ENCODE measurements around the gene SPEG. TPM values are rescaled to one million over a fixed set of nuclear protein-coding genes. Genes with fewer than 3 reads are reported as not detected.

Gene SPEG
- total RNA-seq, 1 experiment from 2014 or later = 56.6 TPM

DNA sequence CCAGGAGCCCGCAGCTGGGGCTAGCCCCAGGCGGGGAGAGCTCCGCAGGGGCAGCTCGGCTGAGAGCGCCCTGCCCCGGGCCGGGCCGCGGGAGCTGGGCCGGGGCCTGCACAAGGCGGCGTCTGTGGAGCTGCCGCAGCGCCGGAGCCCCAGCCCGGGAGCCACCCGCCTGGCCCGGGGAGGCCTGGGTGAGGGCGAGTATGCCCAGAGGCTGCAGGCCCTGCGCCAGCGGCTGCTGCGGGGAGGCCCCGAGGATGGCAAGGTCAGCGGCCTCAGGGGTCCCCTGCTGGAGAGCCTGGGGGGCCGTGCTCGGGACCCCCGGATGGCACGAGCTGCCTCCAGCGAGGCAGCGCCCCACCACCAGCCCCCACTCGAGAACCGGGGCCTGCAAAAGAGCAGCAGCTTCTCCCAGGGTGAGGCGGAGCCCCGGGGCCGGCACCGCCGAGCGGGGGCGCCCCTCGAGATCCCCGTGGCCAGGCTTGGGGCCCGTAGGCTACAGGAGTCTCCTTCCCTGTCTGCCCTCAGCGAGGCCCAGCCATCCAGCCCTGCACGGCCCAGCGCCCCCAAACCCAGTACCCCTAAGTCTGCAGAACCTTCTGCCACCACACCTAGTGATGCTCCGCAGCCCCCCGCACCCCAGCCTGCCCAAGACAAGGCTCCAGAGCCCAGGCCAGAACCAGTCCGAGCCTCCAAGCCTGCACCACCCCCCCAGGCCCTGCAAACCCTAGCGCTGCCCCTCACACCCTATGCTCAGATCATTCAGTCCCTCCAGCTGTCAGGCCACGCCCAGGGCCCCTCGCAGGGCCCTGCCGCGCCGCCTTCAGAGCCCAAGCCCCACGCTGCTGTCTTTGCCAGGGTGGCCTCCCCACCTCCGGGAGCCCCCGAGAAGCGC, 49.1 kb downstream of the SPEG start:
- TF ChIP-seq RAD21 (IDR thresholded peaks at IDR 0.05; ENCODE audit: low read depth) (no peak), MAX (IDR thresholded peaks at IDR 0.05) (no peak), POLR2AphosphoS5 (IDR thresholded peaks at IDR 0.05; ENCODE audit: low read depth, low read length) (no peak), EZH2phosphoT487 (IDR thresholded peaks at IDR 0.05; ENCODE audit: borderline replicate concordance) (no peak), EZH2 (IDR thresholded peaks at IDR 0.05) (no peak), FOSL1 (IDR thresholded peaks at IDR 0.05; ENCODE audit: low read depth) (no peak), SIN3A (IDR thresholded peaks at IDR 0.05; ENCODE audit: low read depth) (no peak), SP1 (IDR thresholded peaks at IDR 0.05; ENCODE audit: low read depth) (no peak), ZFX (IDR thresholded peaks at IDR 0.05) (no peak), POLR2A (IDR thresholded peaks at IDR 0.05; ENCODE audit: borderline replicate concordance, extremely low read depth, insufficient read depth, insufficient read length) (no peak), ATF3 (IDR thresholded peaks at IDR 0.05) (no peak), ZNF274 (IDR thresholded peaks at IDR 0.05; ENCODE audit: low read depth, low read length) (no peak), ZBTB33 (IDR thresholded peaks at IDR 0.05; ENCODE audit: extremely low read depth, insufficient replicate concordance, low read length) (no peak), EGR1 (IDR thresholded peaks at IDR 0.05; ENCODE audit: low read depth) (no peak), CEBPB (IDR thresholded peaks at IDR 0.05; ENCODE audit: low read depth) (no peak)
- no peak for DNase-seq (ENCODE audit: low read depth, low spot score)
- Histone ChIP-seq H3K27me3 (ENCODE audit: insufficient read depth, low read length) (no peaks in the 10 kb centered on the region), H3K4me3 (replicated peaks in 1 of 2; ENCODE audit: low read depth in 1 of 2, low read length in 2 of 2) (no peak overlapping the region), H3K27ac (ENCODE audit: low read depth, low read length) (no peak overlapping the region), H4K20me1 (ENCODE audit: insufficient read depth) (no peaks in the 10 kb centered on the region), H3K36me3 (ENCODE audit: control insufficient read depth in 1 of 2, insufficient read depth in 2 of 2, low read length in 2 of 2) (no peaks in the 10 kb centered on the region; a peak in 1 of 4 replicates), H3K9me2 (ENCODE audit: insufficient read depth) (no peaks in the 10 kb centered on the region), H3K9me3 (ENCODE audit: control insufficient read depth in 1 of 2, insufficient read depth in 1 of 2, low read depth in 1 of 2, low read length in 2 of 2) (no peaks in the 10 kb centered on the region), H3K79me2 (ENCODE audit: insufficient read depth, low read length) (no peaks in the 10 kb centered on the region), H3K4me1 (ENCODE audit: control insufficient read depth in 1 of 2, insufficient read depth in 2 of 2, low read length in 2 of 2) (peaks cover 0 to 5% of the 10 kb centered on the region in 2 experiments; a peak in 1 of 4 replicates), H2AFZ (ENCODE audit: low read depth, low read length, poor library complexity, severe bottlenecking) (no peak overlapping the region), H3K9ac (ENCODE audit: low read length) (no peak overlapping the region), H3K4me2 (ENCODE audit: low read length) (no peak overlapping the region)
- no peak for ATAC-seq
- POLR2A ChIA-PET = no interaction called here
- intact Hi-C loops (cut with micrococcal nuclease) = no loop called here
- CTCF ChIA-PET = no interaction called here
- RAD21 ChIA-PET (ENCODE audit: low non-redundant PET in 1 of 2, low total read pairs in 2 of 2, uncharacterized antibody in 2 of 2, unreplicated experiment in 2 of 2) = no interaction called here
- no TSS peak for BruUV-seq (replicated peaks)
